IMR-90 (cell line): Measurements from ENCODE around the gene IL36G. TPM values are rescaled to one million over a fixed set of nuclear protein-coding genes. Genes with fewer than 3 reads are reported as not detected.
"Not testable (repeated sequence)": the region's sequence is repeated elsewhere in the genome, so short reads cannot be mapped to it uniquely, and the experiment has no call there.

ENCODE experiments used
- ATAC-seq: fragments of 200-7000 bp; cut with Tn5 transposase; 2 replicates; pipeline ENCODE4 v1.9.1; 2020; ENCODE audit warnings: low read depth, mild to moderate bottlenecking, moderate library complexity
- BruUV-seq: library from RNA; stranded (reverse); fragments of 400-500 nt; replicated peaks from 2 replicates; lab custom pipeline; 2021; lab: Mats Ljungman, UMichigan
- CTCF ChIA-PET: fragments of 300-600 bp; formaldehyde crosslinking; extraction: SDS; loops from one replicate; lab custom pipeline; 2021; ENCODE audit warnings: antibody characterized with exemption; lab: Yijun Ruan, JAX
- POLR2A ChIA-PET: fragments of 300-600 bp; sonication (Branson Sonifier 250); formaldehyde crosslinking; loops from one replicate; lab custom pipeline; 2022; ENCODE audit warnings: antibody characterized with exemption; ENCODE audit not compliant: unreplicated experiment; lab: Charles Lee
- DNase-seq: peaks from one replicate; pipeline ENCODE4 v3.0.0; 2013
- H2AFZ ChIP-seq: replicated peaks from 2 replicates; pipeline ENCODE3; 2013; ENCODE audit warnings: low read length, mild to moderate bottlenecking; ENCODE audit not compliant: poor library complexity
- H2AK5ac ChIP-seq: 2 replicates; pipeline ENCODE4 v1.6.1; 2013; ENCODE audit warnings: low read depth, low read length, inconsistent platforms
- H2AK9ac ChIP-seq: replicated peaks from 2 replicates; pipeline ENCODE3; 2013; ENCODE audit warnings: mild to moderate bottlenecking, low read depth, low read length, moderate library complexity; ENCODE audit not compliant: poor library complexity
- H2BK120ac ChIP-seq: 2 replicates; pipeline ENCODE4 v1.6.1; 2013; ENCODE audit warnings: low read depth, low read length, inconsistent platforms
- H2BK15ac ChIP-seq: 3 replicates; pipeline ENCODE4 v1.6.1; 2013; ENCODE audit warnings: low read depth, low read length, inconsistent platforms
- H2BK20ac ChIP-seq: 2 replicates; pipeline ENCODE4 v1.6.1; 2013; ENCODE audit warnings: low read depth, mild to moderate bottlenecking, inconsistent platforms, low read length, moderate library complexity
- H2BK5ac ChIP-seq: 2 replicates; pipeline ENCODE4 v1.6.1; 2013; ENCODE audit warnings: mild to moderate bottlenecking, low read depth, low read length, inconsistent platforms; ENCODE audit not compliant: poor library complexity, severe bottlenecking
- H3K14ac ChIP-seq: replicated peaks from 2 replicates; pipeline ENCODE4 v1.6.1; 2013; ENCODE audit warnings: low read depth, low read length, inconsistent platforms
- H3K18ac ChIP-seq: 2 replicates; pipeline ENCODE4 v1.6.1; 2013; ENCODE audit warnings: low read depth, low read length, control low read depth
- H3K23ac ChIP-seq: 2 replicates; pipeline ENCODE4 v1.6.1; 2013; ENCODE audit warnings: low read depth, low read length, inconsistent platforms
- H3K27ac ChIP-seq: 2 replicates; pipeline ENCODE4 v1.5.1; 2013; ENCODE audit warnings: mild to moderate bottlenecking, control low read depth, low read length; ENCODE audit not compliant: insufficient read depth
- H3K27me3 ChIP-seq: 2 replicates; pipeline ENCODE4 v1.6.1; 2013; ENCODE audit warnings: low read length; ENCODE audit not compliant: control insufficient read depth, insufficient read depth
- H3K36me3 ChIP-seq: 2 replicates; pipeline ENCODE4 v1.6.1; 2013; ENCODE audit warnings: low read length, mixed read lengths; ENCODE audit not compliant: control insufficient read depth, insufficient read depth
- H3K4ac ChIP-seq: 2 replicates; pipeline ENCODE4 v1.6.1; 2013; ENCODE audit warnings: low read depth, low read length, inconsistent platforms
- H3K4me1 ChIP-seq: 2 replicates; pipeline ENCODE4 v1.6.1; 2013; ENCODE audit warnings: low read length, mixed read lengths; ENCODE audit not compliant: control insufficient read depth, insufficient read depth
- H3K4me2 ChIP-seq: 2 replicates; pipeline ENCODE4 v1.6.1; 2013; ENCODE audit warnings: low read depth, mild to moderate bottlenecking, control low read depth, low read length, moderate library complexity
- H3K4me3 ChIP-seq: 2 replicates; pipeline ENCODE4 v1.5.1; 2013; ENCODE audit warnings: low read depth, mild to moderate bottlenecking, control low read depth, low read length, moderate library complexity; ENCODE audit not compliant: insufficient read depth
- H3K56ac ChIP-seq: 2 replicates; pipeline ENCODE4 v1.6.1; 2013; ENCODE audit warnings: low read length, inconsistent platforms; ENCODE audit not compliant: insufficient read depth; ENCODE audit errors: extremely low read depth
- H3K79me1 ChIP-seq, 2 experiments: 2 replicates each; pipeline ENCODE4 v1.6.1; 2013; ENCODE audit warnings: low read length in 2 of 2, inconsistent platforms in 1 of 2, low read depth in 1 of 2
- H3K9ac ChIP-seq: 2 replicates; pipeline ENCODE4 v1.6.1; 2013; ENCODE audit warnings: low read depth, low read length, control low read depth
- H3K9me1 ChIP-seq: 2 replicates; pipeline ENCODE4 v1.6.1; 2013; ENCODE audit warnings: low read length, inconsistent platforms; ENCODE audit not compliant: insufficient read depth
- H3K9me3 ChIP-seq: 2 replicates; pipeline ENCODE4 v1.6.1; 2013; ENCODE audit warnings: low read length; ENCODE audit not compliant: control insufficient read depth, insufficient read depth
- H4K20me1 ChIP-seq: 2 replicates; pipeline ENCODE4 v1.6.1; 2013; ENCODE audit warnings: low read length, inconsistent platforms; ENCODE audit not compliant: insufficient read depth
- H4K5ac ChIP-seq: 2 replicates; pipeline ENCODE4 v1.6.1; 2013; ENCODE audit warnings: mild to moderate bottlenecking, low read depth, low read length, control low read depth
- H4K8ac ChIP-seq, 2 experiments: 2 replicates each; pipeline ENCODE4 v1.6.1; 2013; ENCODE audit warnings: low read depth in 2 of 2, low read length in 2 of 2, control low read depth in 1 of 2, inconsistent platforms in 1 of 2
- H4K91ac ChIP-seq: 2 replicates; pipeline ENCODE4 v1.6.1; 2013; ENCODE audit warnings: low read depth, low read length, inconsistent platforms; ENCODE audit not compliant: insufficient read depth
- BHLHE40 ChIP-seq: fragments of 150-350 bp; IDR thresholded peaks from 2 replicates; pipeline ENCODE4 v1.6.1; 2016; ENCODE audit warnings: mild to moderate bottlenecking, low read depth, low read length
- CTCF ChIP-seq: conservative IDR thresholded peaks from 2 replicates; pipeline ENCODE4 v1.5.1; 2012; ENCODE audit warnings: mild to moderate bottlenecking, low read depth, low read length, improper control_type of control experiment
- MAFK ChIP-seq: IDR thresholded peaks from 2 replicates; pipeline ENCODE4 v1.6.1; 2012; ENCODE audit warnings: low read depth, low read length, improper control_type of control experiment
- NFE2L2 ChIP-seq: fragments of 150-350 bp; IDR thresholded peaks from 2 replicates; pipeline ENCODE4 v1.6.1; 2016; ENCODE audit warnings: low read depth, mild to moderate bottlenecking, low read length
- RAD21 ChIP-seq: IDR thresholded peaks from 2 replicates; pipeline ENCODE4 v1.6.1; 2012; ENCODE audit warnings: low read length, improper control_type of control experiment
- WGBS, 2 experiments: methylation state at CpG; one replicate each; pipeline versions ENCODE4 v1.1.5 to v1.1.7; 2013; ENCODE audit warnings: missing lambda C conversion rate in 2 of 2; ENCODE audit not compliant: insufficient read length in 1 of 2; ENCODE audit errors: extremely low coverage in 2 of 2; 5-methylcytosine and 5-hydroxymethylcytosine counted together
- dilution Hi-C: fragments of 300-500 bp; cut with HindIII; formaldehyde crosslinking; loops from one replicate; pipeline ENCODE4 v1.14.3; 2018; ENCODE audit warnings: low sequenced_read_pairs; ENCODE audit not compliant: unreplicated experiment
- in situ Hi-C: fragments of 300-500 bp; cut with MboI; formaldehyde crosslinking; loops from 3 replicates; pipeline ENCODE4 v1.14.3; 2019; ENCODE audit warnings: low sequenced_read_pairs, inconsistent platforms, mixed read lengths
- intact Hi-C: fragments of 100-400 bp; cut with micrococcal nuclease; formaldehyde crosslinking; loops from 2 replicates; pipeline ENCODE4 v1.10.0; 2022
- polyA plus RNA-seq, 3 experiments: library from polyadenylated mRNA; depleted of rRNA; stranded (reverse); fragments of >200 nt; gene quantifications; 2 replicates each; pipeline ENCODE4 v1.2.3, GENCODE V29; 2012; ENCODE audit warnings: low replicate concordance in 1 of 3
- total RNA-seq: library from RNA; depleted of rRNA; stranded (reverse); fragments of >200 nt; gene quantifications from 2 replicates; pipeline ENCODE4 v1.2.3, GENCODE V29; 2012

Gene IL36G
- total and polyA plus RNA-seq, 2 of the 4 experiments (the other 2 are of a cell fraction), result not detected

DNA sequence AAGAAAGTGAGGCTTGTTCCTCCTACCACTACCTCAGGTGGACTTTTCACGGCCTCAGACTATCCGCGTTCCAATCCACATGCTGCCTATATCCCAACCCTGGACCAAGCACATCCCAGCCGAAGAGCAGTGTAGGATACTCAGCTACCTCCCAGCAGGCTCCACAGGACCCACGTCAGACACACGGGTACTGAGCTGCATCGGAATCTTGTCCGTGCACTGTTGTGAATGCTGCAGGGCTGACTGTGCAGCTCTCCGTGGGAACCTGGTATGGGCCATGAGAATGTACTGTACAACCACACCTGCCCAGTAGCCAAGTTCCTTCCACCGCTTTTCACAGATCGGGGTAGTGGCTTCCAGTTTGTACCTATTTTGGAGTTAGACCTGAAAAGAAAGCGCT is 44.5 kb upstream of the IL36G start:
- in situ Hi-C loops, result no loop called here
- H4K20me1 ChIP-seq, result no peaks in the 10 kb centered on the region
- H3K4me3 ChIP-seq, result no peak overlapping the region
- DNase-seq (no peak), ATAC-seq (no peak)
- no peak overlapping the region for H2BK120ac ChIP-seq
- 90% methylated on average over 3 of the region's 12 CpGs; no CpG with 5 or more reads in 1 of the 2 experiments for WGBS, 2 experiments
- dilution Hi-C loops, result no loop called here
- H2AK9ac ChIP-seq, result no peak overlapping the region
- no peaks in the 10 kb centered on the region for H3K36me3 ChIP-seq
- H3K4me2 ChIP-seq, result no peak overlapping the region
- H3K27me3 ChIP-seq, result peaks cover 16% of the 10 kb centered on the region
- H3K56ac ChIP-seq, result no peak overlapping the region
- no peak overlapping the region for H2AK5ac ChIP-seq
- no peak overlapping the region for H2BK15ac ChIP-seq
- no peaks in the 10 kb centered on the region for H3K79me1 ChIP-seq
- H4K91ac ChIP-seq, result no peak overlapping the region
- no peak overlapping the region for H2AFZ ChIP-seq
- POLR2A ChIA-PET, result no interaction called here
- H3K4me1 ChIP-seq, result no peaks in the 10 kb centered on the region
- H3K18ac ChIP-seq, result no peak overlapping the region
- H3K14ac ChIP-seq, result no peak overlapping the region
- CTCF ChIA-PET, result no interaction called here
- H3K4ac ChIP-seq, result no peak overlapping the region
- H2BK5ac ChIP-seq, result no peak overlapping the region
- H3K9me1 ChIP-seq, result no peaks in the 10 kb centered on the region
- no peaks in the 10 kb centered on the region for H3K9me3 ChIP-seq
- no peak overlapping the region for H3K23ac ChIP-seq
- H4K8ac ChIP-seq, result no peak overlapping the region
- H2BK20ac ChIP-seq, result no peak overlapping the region
- intact Hi-C loops, result no loop called here
- no peak overlapping the region for H3K9ac ChIP-seq
- BruUV-seq, result no TSS peak
- no peak overlapping the region for H3K27ac ChIP-seq
- no peak overlapping the region for H4K5ac ChIP-seq
- TF ChIP-seq RAD21, result no peak
- TF ChIP-seq BHLHE40, result no peak
- no peak for TF ChIP-seq MAFK
- no peak for TF ChIP-seq CTCF
- TF ChIP-seq NFE2L2, result no peak

DNA sequence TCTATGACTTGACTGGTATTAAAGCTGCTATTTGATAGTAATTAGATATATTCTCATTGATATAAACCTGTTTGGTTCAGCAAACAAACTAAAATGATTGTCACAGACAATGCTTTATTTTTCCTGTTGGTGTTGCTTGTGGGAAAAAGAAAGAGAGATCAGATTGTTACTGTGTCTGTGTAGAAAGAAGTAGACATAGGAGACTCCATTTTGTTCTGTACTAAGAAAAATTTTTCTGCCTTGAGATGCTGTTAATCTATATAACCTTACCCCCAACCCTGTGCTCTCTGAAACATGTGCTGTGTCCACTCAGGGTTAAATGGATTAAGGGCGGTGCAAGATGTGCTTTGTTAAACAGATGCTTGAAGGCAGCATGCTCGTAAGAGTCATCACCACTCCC is 43.7 kb upstream of the IL36G start:
- H3K23ac ChIP-seq, H3K9me1 ChIP-seq, intact Hi-C loops, H3K4me1 ChIP-seq, H3K4me2 ChIP-seq, DNase-seq, H2BK20ac ChIP-seq, H3K14ac ChIP-seq, H2AK9ac ChIP-seq, dilution Hi-C loops, H3K36me3 ChIP-seq, CTCF ChIA-PET, BruUV-seq, H4K8ac ChIP-seq, H2BK120ac ChIP-seq, H2AFZ ChIP-seq, H4K5ac ChIP-seq, H2AK5ac ChIP-seq, H3K27ac ChIP-seq, H3K9ac ChIP-seq, H4K20me1 ChIP-seq, H3K79me1 ChIP-seq, H2BK15ac ChIP-seq, H3K4ac ChIP-seq, H3K18ac ChIP-seq, H3K56ac ChIP-seq, in situ Hi-C loops, H3K4me3 ChIP-seq, ATAC-seq, H2BK5ac ChIP-seq, POLR2A ChIA-PET, H3K9me3 ChIP-seq, H4K91ac ChIP-seq: not testable (repeated sequence)
- H3K27me3 ChIP-seq, result peaks cover 16% of the 10 kb centered on the region
- no CpG with 5 or more reads among the region's 2 CpGs for WGBS, 2 experiments
